Keratinocyte (primary cell): ENCODE data around the gene EDC4. TPM values are rescaled to one million over a fixed set of nuclear protein-coding genes. Genes with fewer than 3 reads are reported as not detected.

Experiments
- DNase-seq: peaks from one replicate; pipeline ENCODE4 v3.0.0-alpha.2; 2011; ENCODE audit warnings: low read depth, missing footprints, low spot score
- FAIRE-seq: peaks from 2 replicates; lab custom pipeline; 2011; peaks lifted over from hg19 to GRCh38; lab: Jason Lieb, UNC
- H2AFZ ChIP-seq: 2 replicates; pipeline ENCODE4 v1.6.0; 2012; ENCODE audit warnings: low read length, control low read depth, inconsistent platforms; ENCODE audit not compliant: control insufficient read depth
- H3K27ac ChIP-seq: 2 replicates; pipeline ENCODE4 v1.5.1; 2011; ENCODE audit warnings: low read length; ENCODE audit not compliant: control insufficient read depth, insufficient read depth
- H3K27me3 ChIP-seq: 3 replicates; pipeline ENCODE4 v1.6.0; 2011; ENCODE audit warnings: low read length; ENCODE audit not compliant: control insufficient read depth, insufficient read depth; ENCODE audit errors: extremely low read depth
- H3K36me3 ChIP-seq, 2 experiments: 2 replicates in 1 of 2; 3 replicates in 1 of 2; pipeline ENCODE4 v1.5.1; 2011; ENCODE audit warnings: low read length in 2 of 2, mild to moderate bottlenecking in 1 of 2; ENCODE audit not compliant: control insufficient read depth in 2 of 2, insufficient read depth in 2 of 2; ENCODE audit errors: extremely low read depth in 1 of 2
- H3K4me1 ChIP-seq: 3 replicates; pipeline ENCODE4 v1.5.1; 2011; ENCODE audit warnings: low read length; ENCODE audit not compliant: control insufficient read depth, insufficient read depth; ENCODE audit errors: extremely low read depth
- H3K4me2 ChIP-seq: 3 replicates; pipeline ENCODE4 v1.6.0; 2011; ENCODE audit warnings: low read depth, low read length; ENCODE audit not compliant: control insufficient read depth, insufficient read depth; ENCODE audit errors: extremely low read depth
- H3K4me3 ChIP-seq, 3 experiments: fragments of 200-600 bp in 1 of 3; sonication (generic) in 1 of 3; 2 replicates in 2 of 3; 3 replicates in 1 of 3; pipeline ENCODE4 v1.5.1; 2011 to 2016; ENCODE audit warnings: low read length in 3 of 3, mild to moderate bottlenecking in 3 of 3, control low read depth in 2 of 3, inconsistent platforms in 1 of 3, low read depth in 1 of 3, mixed read lengths in 1 of 3, mixed run types in 1 of 3, moderate library complexity in 1 of 3; ENCODE audit not compliant: control insufficient read depth in 2 of 3, insufficient read depth in 2 of 3; ENCODE audit errors: extremely low read depth in 1 of 3
- H3K79me2 ChIP-seq: 2 replicates; pipeline ENCODE4 v1.6.0; 2012; ENCODE audit warnings: low read length; ENCODE audit not compliant: control insufficient read depth, insufficient read depth
- H3K9ac ChIP-seq: 3 replicates; pipeline ENCODE4 v1.6.0; 2011; ENCODE audit warnings: low read length; ENCODE audit not compliant: control insufficient read depth, insufficient read depth; ENCODE audit errors: extremely low read depth
- H3K9me1 ChIP-seq: 3 replicates; pipeline ENCODE4 v1.6.0; 2011; ENCODE audit warnings: low read length; ENCODE audit not compliant: control insufficient read depth, insufficient read depth; ENCODE audit errors: extremely low read depth
- H3K9me3 ChIP-seq: 2 replicates; pipeline ENCODE4 v1.5.1; 2012; ENCODE audit warnings: low read depth, low read length; ENCODE audit not compliant: control insufficient read depth
- H4K20me1 ChIP-seq: 3 replicates; pipeline ENCODE4 v1.6.0; 2011; ENCODE audit warnings: low read length; ENCODE audit not compliant: control insufficient read depth, insufficient read depth; ENCODE audit errors: extremely low read depth
- CTCF ChIP-seq, 3 experiments: IDR thresholded peaks in 1 of 3; conservative IDR thresholded peaks in 1 of 3; optimal IDR thresholded peaks in 1 of 3; 2 replicates in 2 of 3; 3 replicates in 1 of 3; pipeline versions ENCODE3 to v1.5.1; 2011; ENCODE audit warnings: low read length in 3 of 3, mild to moderate bottlenecking in 3 of 3, moderate library complexity in 2 of 3, control low read depth in 1 of 3, inconsistent platforms in 1 of 3; ENCODE audit not compliant: insufficient read depth in 2 of 3; ENCODE audit errors: extremely low read depth in 1 of 3
- EZH2 ChIP-seq: IDR thresholded peaks from one replicate; pipeline ENCODE4 v1.6.1; 2012; ENCODE audit warnings: inconsistent platforms, mild to moderate bottlenecking, low read length, moderate library complexity
- dilution Hi-C: fragments of 300-500 bp; cut with MboI; formaldehyde crosslinking; loops from one replicate; pipeline ENCODE4 v1.7.0; 2020; ENCODE audit warnings: low sequenced_read_pairs; ENCODE audit not compliant: extremely low pct_ligation_motif_present
- polyA plus RNA-seq, 5 experiments: library from polyadenylated mRNA; depleted of rRNA in 3 of 5; stranded (reverse) in 3 of 5; stranded (forward) in 1 of 5; unstranded in 1 of 5; fragments of >200 nt; gene quantifications; 1 replicate in 1 of 5; 2 replicates in 3 of 5; 3 replicates in 1 of 5; pipeline versions ENCODE4 v1.2.1 to v1.2.3, GENCODE V29; 2011 to 2012; ENCODE audit warnings: missing spikeins in 2 of 5, low read depth in 1 of 5, low replicate concordance in 1 of 5

EDC4 gene
- polyA plus RNA-seq, 1 donor (not counting 4 experiments of a cell fraction or from before 2014, with no cell fraction given), result 16.7 TPM

- DNase-seq (peak; percentile 69), FAIRE-seq (peak; percentile 78)
- peaks cover 34 to 38% of the 10 kb centered on the region in 2 experiments for H3K36me3 ChIP-seq
- H3K27me3 ChIP-seq, result no peaks in the 10 kb centered on the region
- H3K4me1 ChIP-seq, result peaks cover 4% of the 10 kb centered on the region
- no peak within 1 kb of the TSS for H3K4me3 ChIP-seq
- dilution Hi-C loops, result no loop called here
- no peak within 1 kb of the TSS for H3K9ac ChIP-seq
- H3K9me3 ChIP-seq, result no peaks in the 10 kb centered on the region
- no peak for TF ChIP-seq CTCF (optimal IDR thresholded peaks at IDR 0.05 in 1 of 3, IDR thresholded peaks at IDR 0.05 in 1 of 3, conservative IDR thresholded peaks at IDR 0.05 in 1 of 3; ENCODE audit: extremely low read depth in 1 of 3, insufficient read depth in 2 of 3, low read length in 3 of 3)
- TF ChIP-seq EZH2, result no peak
- peak within 1 kb of the TSS; percentile 33 for H3K4me2 ChIP-seq
- peaks cover 15% of the 10 kb centered on the region for H4K20me1 ChIP-seq
- H3K79me2 ChIP-seq, result no peaks in the 10 kb centered on the region
- H3K9me1 ChIP-seq, result no peaks in the 10 kb centered on the region
- peak within 1 kb of the TSS; percentile 1 for H3K27ac ChIP-seq
- H2AFZ ChIP-seq, result no peak within 1 kb of the TSS
Observed at GRCh38 chr16:67884684-67885083, 11.8 kb downstream of the EDC4 start, which contains the start of gene NRN1L. Gene NRN1L (plus strand): TSS chr16:67884885. CDS start chr16:67884904, 19 bp downstream.

- TF ChIP-seq CTCF (optimal IDR thresholded peaks at IDR 0.05 in 1 of 3, IDR thresholded peaks at IDR 0.05 in 1 of 3, conservative IDR thresholded peaks at IDR 0.05 in 1 of 3; ENCODE audit: extremely low read depth in 1 of 3, insufficient read depth in 2 of 3, low read length in 3 of 3), result no peak
- no peak for TF ChIP-seq EZH2
- FAIRE-seq, result no peak
- Histone ChIP-seq H3K9me3 (no peaks in the 10 kb centered on the region), H3K9me1 (no peaks in the 10 kb centered on the region), H4K20me1 (peaks cover 15% of the 10 kb centered on the region), H3K27ac (no peak overlapping the region), H3K4me1 (peaks cover 4% of the 10 kb centered on the region), H3K9ac (no peak overlapping the region), H3K4me2 (no peak overlapping the region), H3K36me3 (peaks cover 30 to 31% of the 10 kb centered on the region in 2 experiments), H3K79me2 (no peaks in the 10 kb centered on the region), H2AFZ (no peak overlapping the region), H3K4me3 (no peak overlapping the region), H3K27me3 (no peaks in the 10 kb centered on the region)
- dilution Hi-C loops, result no loop called here
- DNase-seq, result no peak
Observed at GRCh38 chr16:67885545-67885944, 12.7 kb downstream of the EDC4 start.
